IMR-90 (cell line): Measurements from ENCODE around the gene USP32. TPM values are rescaled to one million over a fixed set of nuclear protein-coding genes. Genes with fewer than 3 reads are reported as not detected.
A peak's percentile ranks its signal among the peaks of the same experiment; 100 is the strongest.

ENCODE experiments used
- ATAC-seq: fragments of 200-7000 bp; cut with Tn5 transposase; 2 replicates; pipeline ENCODE4 v1.9.1; 2020; ENCODE audit warnings: low read depth, mild to moderate bottlenecking, moderate library complexity
- BruUV-seq: library from RNA; stranded (reverse); fragments of 400-500 nt; replicated peaks from 2 replicates; lab custom pipeline; 2021; lab: Mats Ljungman, UMichigan
- CTCF ChIA-PET: fragments of 300-600 bp; formaldehyde crosslinking; extraction: SDS; loops from one replicate; lab custom pipeline; 2021; ENCODE audit warnings: antibody characterized with exemption; lab: Yijun Ruan, JAX
- POLR2A ChIA-PET: fragments of 300-600 bp; sonication (Branson Sonifier 250); formaldehyde crosslinking; loops from one replicate; lab custom pipeline; 2022; ENCODE audit warnings: antibody characterized with exemption; ENCODE audit not compliant: unreplicated experiment; lab: Charles Lee
- DNase-seq: peaks from one replicate; pipeline ENCODE4 v3.0.0; 2013
- H2AFZ ChIP-seq: replicated peaks from 2 replicates; pipeline ENCODE3; 2013; ENCODE audit warnings: low read length, mild to moderate bottlenecking; ENCODE audit not compliant: poor library complexity
- H2AK5ac ChIP-seq: 2 replicates; pipeline ENCODE4 v1.6.1; 2013; ENCODE audit warnings: low read depth, low read length, inconsistent platforms
- H2AK9ac ChIP-seq: replicated peaks from 2 replicates; pipeline ENCODE3; 2013; ENCODE audit warnings: mild to moderate bottlenecking, low read depth, low read length, moderate library complexity; ENCODE audit not compliant: poor library complexity
- H2BK120ac ChIP-seq: 2 replicates; pipeline ENCODE4 v1.6.1; 2013; ENCODE audit warnings: low read depth, low read length, inconsistent platforms
- H2BK15ac ChIP-seq: 3 replicates; pipeline ENCODE4 v1.6.1; 2013; ENCODE audit warnings: low read depth, low read length, inconsistent platforms
- H2BK20ac ChIP-seq: 2 replicates; pipeline ENCODE4 v1.6.1; 2013; ENCODE audit warnings: low read depth, mild to moderate bottlenecking, inconsistent platforms, low read length, moderate library complexity
- H2BK5ac ChIP-seq: 2 replicates; pipeline ENCODE4 v1.6.1; 2013; ENCODE audit warnings: mild to moderate bottlenecking, low read depth, low read length, inconsistent platforms; ENCODE audit not compliant: poor library complexity, severe bottlenecking
- H3K14ac ChIP-seq: replicated peaks from 2 replicates; pipeline ENCODE4 v1.6.1; 2013; ENCODE audit warnings: low read depth, low read length, inconsistent platforms
- H3K18ac ChIP-seq: 2 replicates; pipeline ENCODE4 v1.6.1; 2013; ENCODE audit warnings: low read depth, low read length, control low read depth
- H3K23ac ChIP-seq: 2 replicates; pipeline ENCODE4 v1.6.1; 2013; ENCODE audit warnings: low read depth, low read length, inconsistent platforms
- H3K27ac ChIP-seq: 2 replicates; pipeline ENCODE4 v1.5.1; 2013; ENCODE audit warnings: mild to moderate bottlenecking, control low read depth, low read length; ENCODE audit not compliant: insufficient read depth
- H3K27me3 ChIP-seq: 2 replicates; pipeline ENCODE4 v1.6.1; 2013; ENCODE audit warnings: low read length; ENCODE audit not compliant: control insufficient read depth, insufficient read depth
- H3K36me3 ChIP-seq: 2 replicates; pipeline ENCODE4 v1.6.1; 2013; ENCODE audit warnings: low read length, mixed read lengths; ENCODE audit not compliant: control insufficient read depth, insufficient read depth
- H3K4ac ChIP-seq: 2 replicates; pipeline ENCODE4 v1.6.1; 2013; ENCODE audit warnings: low read depth, low read length, inconsistent platforms
- H3K4me1 ChIP-seq: 2 replicates; pipeline ENCODE4 v1.6.1; 2013; ENCODE audit warnings: low read length, mixed read lengths; ENCODE audit not compliant: control insufficient read depth, insufficient read depth
- H3K4me2 ChIP-seq: 2 replicates; pipeline ENCODE4 v1.6.1; 2013; ENCODE audit warnings: low read depth, mild to moderate bottlenecking, control low read depth, low read length, moderate library complexity
- H3K4me3 ChIP-seq: 2 replicates; pipeline ENCODE4 v1.5.1; 2013; ENCODE audit warnings: low read depth, mild to moderate bottlenecking, control low read depth, low read length, moderate library complexity; ENCODE audit not compliant: insufficient read depth
- H3K56ac ChIP-seq: 2 replicates; pipeline ENCODE4 v1.6.1; 2013; ENCODE audit warnings: low read length, inconsistent platforms; ENCODE audit not compliant: insufficient read depth; ENCODE audit errors: extremely low read depth
- H3K79me1 ChIP-seq, 2 experiments: 2 replicates each; pipeline ENCODE4 v1.6.1; 2013; ENCODE audit warnings: low read length in 2 of 2, inconsistent platforms in 1 of 2, low read depth in 1 of 2
- H3K9ac ChIP-seq: 2 replicates; pipeline ENCODE4 v1.6.1; 2013; ENCODE audit warnings: low read depth, low read length, control low read depth
- H3K9me1 ChIP-seq: 2 replicates; pipeline ENCODE4 v1.6.1; 2013; ENCODE audit warnings: low read length, inconsistent platforms; ENCODE audit not compliant: insufficient read depth
- H3K9me3 ChIP-seq: 2 replicates; pipeline ENCODE4 v1.6.1; 2013; ENCODE audit warnings: low read length; ENCODE audit not compliant: control insufficient read depth, insufficient read depth
- H4K20me1 ChIP-seq: 2 replicates; pipeline ENCODE4 v1.6.1; 2013; ENCODE audit warnings: low read length, inconsistent platforms; ENCODE audit not compliant: insufficient read depth
- H4K5ac ChIP-seq: 2 replicates; pipeline ENCODE4 v1.6.1; 2013; ENCODE audit warnings: mild to moderate bottlenecking, low read depth, low read length, control low read depth
- H4K8ac ChIP-seq, 2 experiments: 2 replicates each; pipeline ENCODE4 v1.6.1; 2013; ENCODE audit warnings: low read depth in 2 of 2, low read length in 2 of 2, control low read depth in 1 of 2, inconsistent platforms in 1 of 2
- H4K91ac ChIP-seq: 2 replicates; pipeline ENCODE4 v1.6.1; 2013; ENCODE audit warnings: low read depth, low read length, inconsistent platforms; ENCODE audit not compliant: insufficient read depth
- CEBPB ChIP-seq: IDR thresholded peaks from 2 replicates; pipeline ENCODE4 v1.6.1; 2012; ENCODE audit warnings: low read depth, low read length, improper control_type of control experiment
- CHD1 ChIP-seq: IDR thresholded peaks from 2 replicates; pipeline ENCODE4 v1.6.1; 2012; ENCODE audit warnings: low read depth, low read length, improper control_type of control experiment
- MAFK ChIP-seq: IDR thresholded peaks from 2 replicates; pipeline ENCODE4 v1.6.1; 2012; ENCODE audit warnings: low read depth, low read length, improper control_type of control experiment
- MXI1 ChIP-seq: IDR thresholded peaks from 2 replicates; pipeline ENCODE4 v1.6.1; 2012; ENCODE audit warnings: low read depth, mild to moderate bottlenecking, low read length, moderate library complexity, borderline replicate concordance
- POLR2A ChIP-seq: IDR thresholded peaks from 2 replicates; pipeline ENCODE4 v1.6.1; 2012; ENCODE audit warnings: mild to moderate bottlenecking, low read depth, low read length
- SMC3 ChIP-seq: fragments of 150-350 bp; IDR thresholded peaks from 2 replicates; pipeline ENCODE4 v1.6.1; 2016; ENCODE audit warnings: low read depth, mild to moderate bottlenecking, antibody characterized with exemption, low read length, moderate library complexity
- WGBS, 2 experiments: methylation state at CpG; one replicate each; pipeline versions ENCODE4 v1.1.5 to v1.1.7; 2013; ENCODE audit warnings: missing lambda C conversion rate in 2 of 2; ENCODE audit not compliant: insufficient read length in 1 of 2; ENCODE audit errors: extremely low coverage in 2 of 2; 5-methylcytosine and 5-hydroxymethylcytosine counted together
- dilution Hi-C: fragments of 300-500 bp; cut with HindIII; formaldehyde crosslinking; loops from one replicate; pipeline ENCODE4 v1.14.3; 2018; ENCODE audit warnings: low sequenced_read_pairs; ENCODE audit not compliant: unreplicated experiment
- in situ Hi-C: fragments of 300-500 bp; cut with MboI; formaldehyde crosslinking; loops from 3 replicates; pipeline ENCODE4 v1.14.3; 2019; ENCODE audit warnings: low sequenced_read_pairs, inconsistent platforms, mixed read lengths
- intact Hi-C: fragments of 100-400 bp; cut with micrococcal nuclease; formaldehyde crosslinking; loops from 2 replicates; pipeline ENCODE4 v1.10.0; 2022
- polyA plus RNA-seq, 3 experiments: library from polyadenylated mRNA; depleted of rRNA; stranded (reverse); fragments of >200 nt; gene quantifications; 2 replicates each; pipeline ENCODE4 v1.2.3, GENCODE V29; 2012; ENCODE audit warnings: low replicate concordance in 1 of 3
- total RNA-seq: library from RNA; depleted of rRNA; stranded (reverse); fragments of >200 nt; gene quantifications from 2 replicates; pipeline ENCODE4 v1.2.3, GENCODE V29; 2012
- TF ChIP-seq, protein P1 (sequence below): conservative IDR thresholded peaks from 2 replicates; pipeline ENCODE4 v1.5.1; 2012; ENCODE audit warnings: mild to moderate bottlenecking, low read depth, low read length, improper control_type of control experiment
- TF ChIP-seq, protein P2 (sequence below): fragments of 150-350 bp; IDR thresholded peaks from 2 replicates; pipeline ENCODE4 v1.6.1; 2016; ENCODE audit warnings: low read depth, mild to moderate bottlenecking, low read length, moderate library complexity, borderline replicate concordance

The USP32 gene
- total and polyA plus RNA-seq, 2 of the 4 experiments (the other 2 are of a cell fraction), result 16.8 to 46.8 TPM

DNA sequence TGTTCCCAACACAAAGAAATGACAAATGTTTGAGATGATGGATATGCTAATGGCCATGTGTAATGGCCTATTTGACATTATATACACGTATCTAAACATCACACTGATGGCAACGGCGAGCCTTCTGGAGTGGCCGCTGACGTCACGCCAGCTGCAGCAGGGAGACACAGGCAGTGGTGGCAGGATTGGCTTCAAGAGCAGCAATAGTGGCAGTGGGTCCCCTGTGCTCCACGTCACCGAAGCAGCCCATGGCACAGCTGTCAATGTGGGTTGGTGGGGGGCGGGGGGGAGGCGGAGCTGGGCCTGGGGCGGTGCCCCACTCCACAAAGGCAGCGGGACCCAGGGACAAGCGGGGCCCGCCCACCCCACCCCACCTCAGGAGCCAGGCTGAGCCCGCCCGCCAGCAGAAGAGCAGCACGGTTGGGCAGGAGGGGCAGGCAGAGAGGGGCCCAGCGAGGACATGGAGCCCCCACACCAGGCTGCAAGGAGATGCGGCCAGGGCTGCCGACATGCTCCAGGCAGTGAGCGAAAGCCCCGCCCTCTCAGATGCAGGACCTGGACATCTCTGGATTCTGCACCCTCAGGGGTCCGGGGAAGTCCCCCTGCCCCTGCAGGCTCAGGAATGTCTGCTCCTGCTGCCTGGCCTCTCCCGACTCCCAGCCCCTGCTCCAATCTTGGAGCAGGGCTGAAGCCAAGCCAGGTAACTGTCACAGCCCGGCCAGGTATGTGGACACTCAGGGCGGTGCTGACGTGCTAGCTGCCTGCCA lies 64.6 kb downstream of the USP32 start (continued):
- TF ChIP-seq CHD1, result no peak

DNA sequence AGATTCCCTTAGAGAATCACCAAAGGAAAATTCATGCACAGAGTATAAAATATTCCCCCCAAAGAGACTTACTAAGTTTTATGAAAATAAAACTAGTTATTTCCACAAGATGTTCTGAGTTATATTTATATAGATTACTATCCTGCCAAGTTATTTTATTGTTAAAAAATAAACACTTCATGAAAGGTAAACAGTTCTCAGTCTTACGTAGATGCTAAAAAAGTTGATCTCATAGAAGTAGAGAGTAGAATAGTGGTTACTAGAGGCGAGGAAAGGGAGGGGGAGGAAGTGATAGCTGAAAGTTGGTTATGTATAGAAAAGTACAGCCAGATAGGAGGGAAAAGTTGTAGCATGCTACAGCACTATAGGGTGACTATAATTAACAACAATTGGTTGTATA lies 65.2 kb downstream of the USP32 start:
- Histone ChIP-seq H2BK15ac (no peak overlapping the region), H3K4ac (no peak overlapping the region), H3K27me3 (no peaks in the 10 kb centered on the region), H3K18ac (no peak overlapping the region), H3K79me1 (peaks cover 22 to 70% of the 10 kb centered on the region in 2 experiments), H3K4me3 (no peak overlapping the region), H3K4me1 (peaks cover 6% of the 10 kb centered on the region), H3K14ac (no peak overlapping the region), H2AK5ac (no peak overlapping the region), H3K9ac (no peak overlapping the region), H3K9me3 (no peaks in the 10 kb centered on the region), H3K4me2 (no peak overlapping the region), H4K91ac (no peak overlapping the region), H3K9me1 (peaks cover 18% of the 10 kb centered on the region), H4K5ac (no peak overlapping the region), H2BK5ac (no peak overlapping the region), H2AK9ac (no peak overlapping the region), H3K36me3 (peaks cover 9% of the 10 kb centered on the region; the same call in 1 of the 2 replicates), H3K23ac (no peak overlapping the region), H4K8ac (no peak overlapping the region), H3K56ac (no peak overlapping the region), H2BK120ac (no peak overlapping the region), H2AFZ (no peak overlapping the region), H4K20me1 (peaks cover 33% of the 10 kb centered on the region; the same call in 1 of the 2 replicates), H3K27ac (no peak overlapping the region), H2BK20ac (no peak overlapping the region)
- TF ChIP-seq MXI1 (no peak), MAFK (no peak), SMC3 (no peak), CEBPB (no peak), POLR2A (no peak), CHD1 (no peak)
- TF ChIP-seq, protein P1, sequence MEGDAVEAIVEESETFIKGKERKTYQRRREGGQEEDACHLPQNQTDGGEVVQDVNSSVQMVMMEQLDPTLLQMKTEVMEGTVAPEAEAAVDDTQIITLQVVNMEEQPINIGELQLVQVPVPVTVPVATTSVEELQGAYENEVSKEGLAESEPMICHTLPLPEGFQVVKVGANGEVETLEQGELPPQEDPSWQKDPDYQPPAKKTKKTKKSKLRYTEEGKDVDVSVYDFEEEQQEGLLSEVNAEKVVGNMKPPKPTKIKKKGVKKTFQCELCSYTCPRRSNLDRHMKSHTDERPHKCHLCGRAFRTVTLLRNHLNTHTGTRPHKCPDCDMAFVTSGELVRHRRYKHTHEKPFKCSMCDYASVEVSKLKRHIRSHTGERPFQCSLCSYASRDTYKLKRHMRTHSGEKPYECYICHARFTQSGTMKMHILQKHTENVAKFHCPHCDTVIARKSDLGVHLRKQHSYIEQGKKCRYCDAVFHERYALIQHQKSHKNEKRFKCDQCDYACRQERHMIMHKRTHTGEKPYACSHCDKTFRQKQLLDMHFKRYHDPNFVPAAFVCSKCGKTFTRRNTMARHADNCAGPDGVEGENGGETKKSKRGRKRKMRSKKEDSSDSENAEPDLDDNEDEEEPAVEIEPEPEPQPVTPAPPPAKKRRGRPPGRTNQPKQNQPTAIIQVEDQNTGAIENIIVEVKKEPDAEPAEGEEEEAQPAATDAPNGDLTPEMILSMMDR, result no peak
- TF ChIP-seq, protein P2, sequence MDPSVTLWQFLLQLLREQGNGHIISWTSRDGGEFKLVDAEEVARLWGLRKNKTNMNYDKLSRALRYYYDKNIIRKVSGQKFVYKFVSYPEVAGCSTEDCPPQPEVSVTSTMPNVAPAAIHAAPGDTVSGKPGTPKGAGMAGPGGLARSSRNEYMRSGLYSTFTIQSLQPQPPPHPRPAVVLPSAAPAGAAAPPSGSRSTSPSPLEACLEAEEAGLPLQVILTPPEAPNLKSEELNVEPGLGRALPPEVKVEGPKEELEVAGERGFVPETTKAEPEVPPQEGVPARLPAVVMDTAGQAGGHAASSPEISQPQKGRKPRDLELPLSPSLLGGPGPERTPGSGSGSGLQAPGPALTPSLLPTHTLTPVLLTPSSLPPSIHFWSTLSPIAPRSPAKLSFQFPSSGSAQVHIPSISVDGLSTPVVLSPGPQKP, result no peak
- intact Hi-C loops, result no loop called here
- DNase-seq (peak; percentile 2), ATAC-seq (peak; percentile 57)
- in situ Hi-C loops, result no loop called here
- ChIA-PET CTCF (no interaction called here), POLR2A (no interaction called here)
- no CpG with 5 or more reads among the region's 2 CpGs for WGBS, 2 experiments
- dilution Hi-C loops, result no loop called here
- BruUV-seq, result no TSS peak
